Stimulated activated CD4-positive, alpha-beta T cell treated with anti-CD3 and anti-CD28 coated beads, TNF-alpha, amount 100 ng/mL, for 4 hours (primary cell): ENCODE data around the gene PTPRJ.
"Not testable (repeated sequence)": the region's sequence is repeated elsewhere in the genome, so short reads cannot be mapped to it uniquely, and the experiment has no call there.

Experiments
- DNase-seq, 3 experiments: peaks; one replicate each; pipeline ENCODE4 v3.0.0-alpha.2; 2020; ENCODE audit warnings: low read depth in 3 of 3

Gene PTPRJ

DNA sequence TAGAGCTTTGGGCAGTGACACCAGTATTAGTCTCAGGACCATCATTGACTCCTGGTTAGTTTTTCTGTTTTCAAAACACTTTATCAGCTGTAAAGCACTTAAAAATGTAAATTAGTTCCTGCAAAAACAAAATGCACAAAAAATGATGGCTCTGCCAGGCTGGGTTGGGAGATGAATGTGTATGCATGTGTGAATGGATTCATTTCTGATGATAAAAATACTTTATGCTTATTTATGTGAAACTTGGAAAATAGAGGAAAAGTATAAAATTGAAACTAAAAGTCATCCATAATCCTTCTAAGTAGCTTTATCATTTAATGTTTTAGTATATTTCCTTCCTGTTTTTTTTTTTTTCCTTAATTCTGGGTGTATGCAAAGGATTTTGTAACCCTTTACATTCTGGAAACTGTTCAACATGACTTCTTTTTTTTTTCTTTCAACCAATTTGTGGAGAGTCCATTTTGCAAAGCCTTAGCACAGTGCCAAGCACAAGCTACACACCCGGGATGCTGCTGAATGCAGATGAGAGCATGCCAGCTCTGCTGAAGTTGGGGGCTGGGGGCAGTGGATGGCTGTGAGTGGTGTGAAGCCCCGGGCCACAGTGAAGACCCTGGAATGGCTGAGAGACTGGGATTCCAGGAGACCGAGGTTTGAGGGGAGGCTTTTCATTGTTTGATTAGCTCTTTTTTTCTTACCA lies 37.6 kb downstream of the PTPRJ start:
- no peak for DNase-seq

DNA sequence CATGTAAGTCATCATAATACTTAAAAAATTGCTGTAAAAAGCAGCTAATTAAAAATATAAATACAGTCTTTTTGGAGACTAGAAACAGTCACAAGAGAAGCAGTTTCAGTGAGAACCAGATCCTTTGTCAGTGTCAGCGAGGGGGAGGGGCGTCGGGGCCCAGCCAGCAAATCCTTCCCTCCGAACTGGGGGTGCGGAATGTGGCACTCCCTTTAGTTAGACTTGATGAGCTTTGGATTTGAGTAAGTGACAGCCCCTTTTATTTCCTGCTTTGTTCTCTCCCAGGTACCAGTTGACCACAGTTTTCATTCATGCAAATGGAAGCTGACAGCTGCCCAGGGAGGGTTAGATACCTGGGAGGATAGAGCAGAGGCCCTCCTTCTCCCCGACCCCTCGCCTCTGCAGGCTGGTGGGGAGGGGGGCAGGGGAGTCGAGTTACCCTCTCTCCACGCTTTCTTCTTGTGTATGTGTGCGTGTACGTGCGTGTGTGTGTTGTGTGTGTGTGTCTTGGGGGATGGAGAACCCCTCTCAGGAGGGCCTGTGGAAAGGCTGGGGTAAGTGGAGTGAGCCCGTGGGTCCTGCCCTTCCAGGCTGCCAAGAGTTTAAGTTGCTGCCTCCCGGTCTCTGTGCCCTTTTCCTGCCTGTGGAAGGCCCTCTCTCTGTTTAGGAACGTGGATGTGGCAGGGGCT lies 38.3 kb downstream of the PTPRJ start:
- no peak for DNase-seq

DNA sequence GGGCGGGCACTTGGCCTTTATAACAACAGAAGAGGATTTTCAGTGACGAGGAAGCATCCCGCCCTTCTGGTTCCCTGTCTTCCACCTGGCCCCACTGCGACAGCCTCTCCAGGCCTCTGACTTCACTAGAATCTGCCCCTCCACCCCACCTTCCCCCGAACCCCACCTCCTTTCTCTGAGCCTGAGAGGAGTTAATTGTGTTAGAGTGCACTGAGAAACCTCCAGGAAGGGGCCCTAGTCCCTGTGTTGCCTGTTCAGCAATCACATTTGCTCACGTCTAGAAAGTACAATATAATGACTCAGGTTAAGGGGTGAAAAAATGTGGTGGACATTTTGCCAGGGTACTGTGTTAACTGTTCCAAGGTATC lies 38.8 kb downstream of the PTPRJ start:
- no peak for DNase-seq

DNA sequence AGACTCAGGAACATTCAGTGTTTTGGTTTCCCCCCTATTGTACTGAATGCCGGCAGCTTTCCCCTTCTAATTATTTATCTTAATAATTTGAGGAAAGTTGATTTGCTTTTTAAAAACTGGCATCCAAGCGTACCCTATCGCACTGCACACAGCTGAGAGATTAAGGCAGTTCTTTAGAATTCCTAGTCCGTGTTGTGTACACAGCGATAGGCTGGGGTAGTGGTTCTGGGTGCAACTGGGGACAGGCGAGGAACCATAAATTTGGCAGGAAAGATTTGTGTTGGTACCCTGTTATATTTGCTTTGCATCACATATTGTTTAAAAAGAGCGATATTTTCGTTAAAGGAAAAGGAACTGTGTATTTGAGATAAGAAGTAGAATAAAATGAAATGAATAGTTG lies 39.2 kb downstream of the PTPRJ start:
- DNase-seq, result no peak

DNA sequence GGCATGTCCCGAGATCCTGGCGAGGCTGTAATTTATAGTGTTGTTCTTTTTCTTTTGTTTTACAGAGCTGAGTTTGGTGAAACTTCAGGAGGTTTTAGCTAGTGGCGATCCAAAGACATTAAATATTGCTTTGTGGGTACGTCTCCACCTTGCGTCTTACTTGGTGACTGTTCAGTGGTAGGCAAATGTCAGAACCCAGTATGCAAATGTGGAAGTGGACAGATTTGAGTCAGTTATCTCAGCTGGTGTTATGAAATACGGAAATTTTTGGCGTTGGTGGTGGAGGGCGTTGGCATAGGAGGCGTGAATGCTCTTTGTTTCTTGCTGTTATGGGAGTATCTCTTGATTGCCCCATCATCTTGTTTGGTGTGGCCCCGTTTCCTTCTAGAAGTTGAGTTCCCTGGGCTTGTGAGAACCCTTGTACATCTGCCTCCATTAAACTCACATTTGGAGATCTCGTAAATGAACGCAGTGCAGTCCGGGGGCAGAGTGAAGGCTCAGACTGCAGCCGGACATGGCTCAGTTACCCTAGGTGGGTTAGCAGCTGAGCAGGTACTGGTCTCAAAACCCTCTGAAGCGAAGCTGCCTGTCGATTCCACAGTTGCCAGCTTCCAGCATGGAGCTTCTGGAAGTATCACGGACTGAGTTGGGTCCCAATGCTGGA lies 39.9 kb downstream of the PTPRJ start:
- no peak for DNase-seq

DNA sequence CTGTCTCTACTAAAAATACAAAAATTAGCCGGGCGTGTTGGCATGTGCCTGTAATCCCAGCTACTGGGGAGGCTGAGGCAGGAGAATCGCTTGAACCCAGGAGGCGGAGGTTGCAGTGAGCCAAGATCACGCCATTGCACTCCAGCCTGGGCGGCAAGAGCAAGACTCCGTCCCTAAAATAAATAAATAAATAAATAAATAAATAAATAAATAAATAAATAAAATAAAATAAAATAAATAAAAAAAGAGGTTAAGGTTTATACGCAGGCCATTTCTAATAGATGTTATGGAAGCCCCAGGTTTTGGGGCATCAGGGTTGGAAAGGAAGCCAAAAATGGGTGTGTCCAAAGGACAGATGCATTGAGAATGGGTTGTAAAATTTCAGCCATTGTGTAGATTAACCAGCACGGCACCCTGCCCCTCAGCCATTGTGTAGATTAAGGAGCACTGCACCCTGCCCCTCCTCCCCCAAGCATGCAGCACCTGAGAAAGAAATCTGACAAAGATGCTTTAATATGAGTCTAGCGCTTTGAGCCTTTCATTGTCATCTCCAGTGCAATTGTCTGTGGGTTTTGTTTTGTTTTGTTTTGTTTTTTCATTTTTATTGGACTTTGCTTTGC lies 41.0 kb downstream of the PTPRJ start:
- not testable (repeated sequence) for DNase-seq

DNA sequence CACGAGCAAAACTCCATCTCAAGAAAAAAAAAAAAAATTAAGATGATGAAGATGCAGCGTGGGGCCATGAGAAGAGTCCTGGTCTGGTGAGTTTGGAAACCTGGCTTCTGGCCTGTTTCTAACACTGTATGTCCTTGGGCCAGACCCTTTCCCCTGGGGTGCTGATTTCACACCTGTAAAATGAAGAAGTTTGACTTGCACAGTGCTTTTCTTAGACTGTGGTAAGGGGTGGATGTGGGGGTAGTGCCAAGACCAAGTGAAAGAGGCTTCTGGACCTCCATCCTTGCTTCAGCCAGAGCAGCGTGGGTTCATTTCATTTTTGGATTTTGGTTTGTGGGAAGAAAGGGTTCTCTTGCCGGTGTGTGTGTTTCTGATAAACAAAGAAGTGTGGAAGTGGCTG lies 42.1 kb downstream of the PTPRJ start:
- DNase-seq, result no peak

DNA sequence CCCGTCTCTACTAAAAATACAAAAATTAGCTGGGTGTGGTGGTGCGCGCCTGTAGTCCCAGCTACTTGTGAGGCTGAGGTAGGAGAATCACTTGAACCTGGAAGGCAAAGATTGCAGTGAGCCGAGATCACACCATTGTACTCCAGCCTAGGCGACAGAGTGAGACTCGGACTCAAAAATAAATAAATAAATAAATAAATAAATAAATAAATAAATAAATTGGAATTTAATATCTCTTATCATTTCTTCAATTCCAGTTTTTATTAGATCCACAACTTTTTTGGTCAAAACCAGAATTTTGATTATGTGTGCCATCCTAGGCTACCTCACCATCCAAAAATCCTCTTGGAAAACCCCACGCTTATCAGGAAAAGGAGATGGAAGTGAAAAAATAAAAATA lies 43.2 kb downstream of the PTPRJ start:
- DNase-seq, result not testable (repeated sequence)

DNA sequence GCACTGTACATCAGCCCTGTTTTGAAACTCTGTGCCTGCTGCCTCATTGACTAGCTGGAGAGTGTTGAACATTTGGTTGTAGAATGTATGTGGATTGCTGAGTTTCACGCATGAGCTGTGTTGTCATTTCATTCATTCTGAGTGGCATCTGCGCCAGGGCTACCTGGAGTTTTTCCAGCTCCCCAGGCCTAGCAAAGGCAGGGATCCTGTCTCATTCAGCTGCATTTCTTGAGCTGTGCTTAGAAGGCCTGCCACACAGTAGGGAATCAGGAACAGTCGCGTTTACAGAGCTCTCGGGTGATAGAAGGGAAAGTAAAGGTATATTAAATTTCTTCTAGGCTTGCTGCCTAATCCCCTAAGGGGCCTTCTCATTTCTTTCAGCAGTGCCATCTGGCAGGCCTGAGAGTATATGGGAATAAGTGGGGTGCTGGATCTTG lies 44.3 kb downstream of the PTPRJ start:
- DNase-seq, result no peak

DNA sequence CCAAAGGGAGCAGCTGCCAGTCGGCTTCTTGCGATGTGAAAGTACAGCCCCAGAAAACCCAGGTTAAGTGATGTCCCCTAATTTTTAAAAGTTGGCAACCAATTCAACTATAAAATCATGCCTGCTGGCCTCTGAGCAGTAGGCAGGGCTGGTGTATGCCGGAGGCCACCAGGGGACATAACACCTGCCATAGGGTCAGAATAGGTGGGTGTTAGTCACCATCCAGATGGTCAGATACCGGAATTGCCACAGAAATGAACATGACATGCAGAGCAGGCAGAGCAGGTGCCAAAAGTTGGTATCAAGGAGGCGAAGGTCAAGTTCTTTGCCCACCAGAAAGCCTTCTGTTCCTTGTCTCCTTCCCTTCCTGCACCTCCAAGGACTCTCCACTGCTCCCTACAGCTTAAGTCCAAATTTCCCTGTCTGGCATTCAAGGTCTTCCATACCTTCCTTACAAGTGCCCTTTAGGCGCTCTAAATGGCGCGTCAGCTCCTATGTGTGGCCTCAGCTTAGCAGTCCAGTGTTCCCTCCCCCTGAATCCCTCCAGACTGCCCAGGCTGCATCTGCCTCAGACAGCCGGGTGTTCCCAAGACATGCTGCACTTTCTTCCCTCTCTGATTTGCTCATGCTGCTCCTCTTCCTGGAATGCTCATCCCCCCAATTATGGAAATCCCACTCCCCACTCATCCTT lies 45.1 kb downstream of the PTPRJ start:
- no peak for DNase-seq

DNA sequence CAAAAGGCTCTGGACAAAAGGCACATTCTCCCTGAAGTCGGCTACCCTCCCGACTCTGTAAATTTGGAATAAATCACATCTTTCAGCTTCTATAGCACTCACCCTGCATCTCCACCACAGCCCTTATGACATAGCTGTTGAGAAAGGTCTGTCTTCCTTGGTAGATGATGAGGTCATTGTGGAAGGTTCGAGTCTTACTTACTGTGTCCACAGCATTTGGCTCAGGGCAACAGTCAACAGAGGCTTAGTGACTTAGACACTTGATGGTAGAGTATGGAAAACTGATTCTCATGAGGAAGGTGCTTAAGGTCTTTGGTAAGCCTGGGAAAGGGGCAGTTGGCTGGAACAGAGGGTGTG lies 45.6 kb downstream of the PTPRJ start:
- DNase-seq, result no peak

DNA sequence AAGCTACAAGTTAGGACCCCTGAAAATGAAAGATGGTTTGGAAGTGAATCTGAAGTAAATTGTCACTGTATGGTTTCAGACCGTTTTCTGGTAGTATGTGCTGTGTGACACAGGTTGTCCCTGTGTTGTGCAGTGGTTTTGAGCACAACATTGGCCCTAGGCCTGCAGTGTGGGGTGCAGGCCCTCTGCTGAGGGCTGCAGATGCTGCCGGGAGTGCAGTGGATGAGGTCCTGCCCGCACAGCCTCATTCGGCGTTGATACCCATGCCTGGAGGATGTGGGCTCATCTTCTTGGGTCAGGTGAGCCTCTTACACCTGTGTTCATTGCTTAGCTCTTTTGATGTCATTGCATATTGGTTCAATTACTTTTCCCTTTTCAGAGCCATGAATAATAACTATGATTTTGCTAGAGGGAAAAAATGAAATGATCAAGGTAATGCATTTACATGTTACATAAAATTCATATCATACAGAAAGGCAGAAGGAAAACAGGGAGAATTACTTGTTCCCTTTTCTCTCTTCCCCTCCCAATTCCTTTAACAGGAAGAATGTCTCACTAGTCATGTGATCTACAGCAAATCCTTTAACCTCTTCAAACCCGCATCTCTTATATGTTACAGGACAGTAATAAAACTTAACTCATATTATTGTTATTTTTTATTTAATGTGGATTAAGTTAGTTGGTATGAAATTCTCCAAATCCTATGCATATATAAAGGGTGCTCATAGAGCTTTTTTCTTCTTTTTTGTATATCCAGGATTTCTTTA lies 48.7 kb downstream of the PTPRJ start:
- DNase-seq, result no peak

DNA sequence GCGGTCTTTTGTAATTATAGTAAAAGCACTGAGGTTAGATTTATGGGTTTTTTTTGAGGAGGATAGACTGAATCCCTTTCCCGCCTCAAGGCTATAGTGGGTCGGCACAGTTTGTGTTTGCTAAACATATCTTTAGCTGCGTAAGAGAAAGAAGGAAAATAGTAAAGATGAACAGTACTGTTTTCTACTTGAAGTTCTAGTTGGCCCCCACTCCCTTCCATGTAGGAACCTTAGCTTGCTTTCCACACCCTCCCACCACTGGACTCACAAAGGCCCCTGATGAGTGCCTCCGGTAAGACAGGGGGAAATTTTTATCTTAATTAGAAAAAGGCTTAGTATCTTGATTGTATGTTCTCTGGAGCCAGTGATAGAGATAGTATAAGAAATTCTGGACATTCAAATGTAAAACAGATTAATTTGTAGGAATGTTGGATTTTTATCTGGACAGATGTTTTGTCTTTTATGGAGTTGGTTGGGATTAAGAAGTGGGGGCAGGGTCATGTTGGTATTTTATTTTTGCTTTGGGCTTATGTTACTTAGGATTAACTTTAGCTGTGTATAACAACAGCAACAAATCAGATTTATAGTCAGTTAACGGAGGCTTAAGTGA lies 49.4 kb downstream of the PTPRJ start:
- DNase-seq, result no peak

DNA sequence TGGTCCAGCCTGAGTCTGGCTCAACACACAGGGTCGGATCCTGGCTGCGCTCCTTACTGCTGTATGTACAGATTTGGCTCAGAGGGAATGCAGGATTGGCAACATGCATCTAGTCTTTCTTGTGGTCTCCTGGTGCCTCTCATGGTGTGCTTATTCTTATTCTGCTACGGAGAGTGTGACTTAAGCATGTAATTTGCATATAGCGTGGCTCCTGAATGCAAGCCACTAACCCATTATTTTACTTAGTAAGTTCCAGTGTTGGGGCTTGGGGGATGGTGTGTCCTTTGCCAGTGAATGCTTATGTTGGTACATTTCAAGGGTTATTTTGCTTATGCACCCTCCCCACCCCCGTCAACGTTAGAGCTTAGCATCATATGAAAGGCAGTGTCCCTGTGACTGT lies 51.2 kb downstream of the PTPRJ start:
- DNase-seq, result no peak

DNA sequence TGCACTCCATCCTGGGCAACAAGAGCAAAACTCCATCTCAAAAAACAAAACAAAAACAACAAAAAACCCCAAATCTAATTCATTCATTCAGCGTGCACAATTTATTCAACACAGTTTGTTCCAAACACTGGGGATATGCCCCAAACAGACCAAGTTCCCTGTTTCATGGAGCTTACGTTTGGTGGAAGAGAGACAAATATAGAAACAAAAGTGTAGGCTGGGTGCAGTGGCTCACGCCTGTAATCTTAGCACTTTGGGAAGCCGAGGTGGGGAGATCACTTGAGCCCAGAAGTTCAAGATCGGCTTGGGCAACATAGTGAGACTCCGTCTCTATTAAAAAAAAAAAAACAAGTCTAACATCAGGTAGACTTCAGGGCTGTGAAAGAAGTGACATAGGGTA lies 52.4 kb downstream of the PTPRJ start:
- DNase-seq, result no peak

DNA sequence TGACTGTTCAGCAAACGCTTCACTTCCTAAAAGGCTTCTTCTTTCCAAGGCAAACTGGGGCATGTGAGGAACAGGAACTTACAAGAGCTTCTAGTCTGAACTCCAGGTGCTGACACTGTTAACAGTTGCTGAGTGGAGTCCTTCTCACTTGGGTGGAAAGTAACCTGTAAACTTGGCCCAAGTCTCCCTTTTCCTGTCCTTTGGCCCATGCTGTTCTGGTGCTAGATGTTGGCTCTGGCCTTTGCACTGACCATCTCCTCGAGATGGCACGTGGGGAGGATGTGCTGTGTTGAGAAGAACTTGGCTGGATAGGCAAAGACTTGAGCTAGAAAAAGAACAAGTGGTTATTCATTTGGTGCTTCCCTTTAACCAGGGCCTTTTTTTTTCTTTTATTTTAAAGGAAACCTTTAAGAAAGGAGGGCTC lies 53.6 kb downstream of the PTPRJ start:
- DNase-seq, result no peak

DNA sequence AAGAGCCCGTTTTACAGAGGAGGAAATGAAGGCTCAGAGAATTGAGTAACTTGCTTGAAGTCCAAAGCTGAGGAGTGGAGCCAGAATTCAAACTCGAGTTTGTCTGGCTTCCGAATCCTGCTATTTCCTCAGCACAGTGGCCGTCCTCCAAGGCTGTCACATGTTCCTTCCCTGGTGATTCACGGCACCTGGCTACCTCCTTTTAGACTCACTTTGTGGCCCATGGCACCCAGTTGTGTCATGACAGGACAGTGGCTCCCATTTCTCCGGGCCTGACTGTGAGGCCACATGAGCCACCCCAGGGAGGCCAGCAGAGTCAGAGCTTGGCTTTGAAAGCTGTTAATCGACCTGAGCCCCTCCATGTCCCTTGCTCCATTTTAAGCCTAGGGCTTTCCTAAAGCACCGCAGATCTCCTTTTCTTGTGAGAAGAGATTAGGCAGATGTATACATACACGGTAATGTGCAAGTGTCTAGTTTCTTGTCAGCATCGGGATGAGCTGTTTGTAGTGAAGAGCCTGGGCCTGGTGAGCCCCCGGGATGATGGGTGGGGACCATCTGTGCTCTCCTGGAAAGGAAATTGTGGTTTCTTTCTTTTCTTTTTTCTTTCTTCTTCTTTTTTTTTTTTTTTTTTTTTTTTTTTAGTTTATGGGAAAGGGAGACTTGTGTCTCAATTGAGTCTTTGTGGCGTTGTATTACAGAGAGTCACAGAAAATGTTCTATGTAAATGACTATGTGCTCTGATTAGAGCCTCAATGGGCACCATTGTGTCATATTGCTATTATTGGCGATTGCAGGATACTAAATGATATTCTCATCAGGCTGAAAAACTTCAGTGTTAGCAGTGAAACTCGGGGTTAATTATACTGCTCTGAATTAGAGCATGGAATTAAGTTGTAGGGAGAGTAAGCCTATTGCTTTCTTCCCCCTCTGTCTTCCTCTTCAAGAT lies 54.8 kb downstream of the PTPRJ start:
- no peak for DNase-seq

DNA sequence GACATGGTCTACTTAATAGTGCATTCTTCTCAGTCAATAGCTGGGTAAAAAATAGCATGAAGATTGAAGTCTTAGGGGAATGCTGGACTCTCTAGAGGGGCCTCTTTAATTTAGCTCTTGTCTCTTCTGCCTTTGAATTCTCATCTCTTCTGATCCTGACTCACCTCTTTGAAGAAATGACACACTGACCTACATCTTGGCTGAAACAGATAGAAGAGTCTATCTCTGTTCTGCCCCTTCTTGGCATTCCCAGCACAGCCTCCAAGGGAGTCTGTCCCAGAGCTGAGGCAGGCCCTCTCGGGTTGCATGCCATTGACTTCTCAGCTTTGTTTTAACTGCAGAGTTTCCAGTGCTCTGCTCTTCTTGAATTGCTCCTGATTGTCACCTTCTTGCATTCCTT lies 55.7 kb downstream of the PTPRJ start:
- no peak for DNase-seq

DNA sequence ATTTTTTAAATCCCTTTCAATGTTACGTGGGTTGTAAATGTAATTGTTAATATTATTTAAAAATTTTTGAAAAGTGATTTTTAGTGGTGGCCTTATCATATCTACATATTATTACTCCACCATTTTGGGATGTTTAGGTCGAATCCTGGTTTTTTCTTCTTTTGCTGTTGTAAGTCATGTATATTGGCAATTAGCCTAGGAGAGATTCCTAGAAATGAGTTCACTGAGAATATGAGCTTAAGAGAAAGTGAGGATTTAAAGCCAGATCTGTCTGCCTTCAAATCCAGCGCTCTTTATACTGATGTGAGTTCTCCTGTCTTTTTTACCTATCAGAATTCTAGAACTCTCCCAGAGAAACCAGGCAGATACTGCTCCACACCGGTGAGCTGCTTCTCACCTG lies 56.1 kb downstream of the PTPRJ start:
- DNase-seq, result no peak
